ENCODE measurements around the gene GNA12.

The GNA12 gene

GRCh38 chr7:2800931-2801688 lies 43.0 kb downstream of the GNA12 start:
- DNase-seq, result no peak

- DNase-seq, result no peak
Measured at GRCh38 chr7:2800220-2800930, 43.7 kb downstream of the GNA12 start.

- DNase-seq, result no peak
Measured at GRCh38 chr7:2799253-2799652, 44.9 kb downstream of the GNA12 start.

- no peak for DNase-seq
Measured at GRCh38 chr7:2798669-2799068, 45.4 kb downstream of the GNA12 start.

- no peak for DNase-seq
Measured at GRCh38 chr7:2796358-2797352, 47.5 kb downstream of the GNA12 start.

- DNase-seq, result no peak
Measured at GRCh38 chr7:2795906-2796305, 48.2 kb downstream of the GNA12 start.

- DNase-seq, result no peak
Measured at GRCh38 chr7:2794836-2795636, 49.1 kb downstream of the GNA12 start.

GRCh38 chr7:2792856-2793487 lies 51.1 kb downstream of the GNA12 start:
- no peak for DNase-seq

GRCh38 chr7:2792235-2792634 lies 51.9 kb downstream of the GNA12 start:
- DNase-seq, result no peak

GRCh38 chr7:2791390-2791789 lies 52.7 kb downstream of the GNA12 start:
- no peak for DNase-seq

GRCh38 chr7:2787251-2787951 lies 56.7 kb downstream of the GNA12 start:
- no peak for DNase-seq

GRCh38 chr7:2786607-2787116 lies 57.4 kb downstream of the GNA12 start:
- no peak for DNase-seq

- DNase-seq, result no peak
Measured at GRCh38 chr7:2785071-2785500, 59.0 kb downstream of the GNA12 start.

- no peak for DNase-seq
Measured at GRCh38 chr7:2782565-2782964, 61.5 kb downstream of the GNA12 start.

GRCh38 chr7:2782121-2782520 lies 62.0 kb downstream of the GNA12 start:
- no peak for DNase-seq

- DNase-seq, result no peak
Measured at GRCh38 chr7:2781636-2782035, 62.5 kb downstream of the GNA12 start.

- DNase-seq, result no peak
Measured at GRCh38 chr7:2779051-2779450, 65.1 kb downstream of the GNA12 start.

- no peak for DNase-seq
Measured at GRCh38 chr7:2777898-2778535, 66.1 kb downstream of the GNA12 start.

- no peak for DNase-seq
Measured at GRCh38 chr7:2776401-2776800, 67.7 kb downstream of the GNA12 start.

GRCh38 chr7:2775785-2776184 lies 68.3 kb downstream of the GNA12 start:
- no peak for DNase-seq

All from CD4-positive, alpha-beta T cell treated with Interleukin-12 subunit alpha and Interleukin-12 subunit beta, for 1 hour (primary cell).